B cell (primary cell): ENCODE results near the gene DMXL1. TPM values are rescaled to one million over a fixed set of nuclear protein-coding genes. Genes with fewer than 3 reads are reported as not detected.

ENCODE experiments used
- ATAC-seq: fragments of 200-7000 bp; cut with Tn5 transposase; one replicate; pipeline ENCODE4 v1.10.0; 2021; ENCODE audit warnings: low read depth, mild to moderate bottlenecking, moderate number of reproducible peaks, moderate library complexity
- CTCF ChIA-PET: fragments of 350-600 bp; sonication (Branson Sonifier 250); formaldehyde crosslinking; loops from one replicate; lab custom pipeline; 2021; ENCODE audit warnings: antibody characterized with exemption, inconsistent platforms; lab: Charles Lee
- POLR2A ChIA-PET: fragments of 350-600 bp; sonication (Branson Sonifier 250); formaldehyde crosslinking; loops from one replicate; lab custom pipeline; 2021; ENCODE audit warnings: antibody characterized with exemption; lab: Charles Lee
- DNase-seq: peaks from one replicate; pipeline ENCODE4 v3.0.0; 2013
- H2AFZ ChIP-seq: 2 replicates; pipeline ENCODE4 v1.6.1; 2012; ENCODE audit warnings: mild to moderate bottlenecking, low read depth, low read length; ENCODE audit not compliant: insufficient read depth, poor library complexity, severe bottlenecking
- H3K27ac ChIP-seq, 2 donors: 1 replicate in 1 of 2; 2 replicates in 1 of 2; pipeline ENCODE4 v1.5.1; 2012 to 2013; ENCODE audit warnings: low read length in 2 of 2, mild to moderate bottlenecking in 2 of 2, moderate library complexity in 1 of 2
- H3K27me3 ChIP-seq, 4 experiments: fragments of 200-600 bp in 1 of 4; sonication (generic) in 1 of 4; replicated peaks in 1 of 4; 1 replicate in 2 of 4; 2 replicates in 2 of 4; pipeline versions ENCODE4 v1.6.1 to v1.7.0; 2013 to 2016; ENCODE audit warnings: low read length in 3 of 4, mild to moderate bottlenecking in 2 of 4, mixed read lengths in 1 of 4, moderate library complexity in 1 of 4; ENCODE audit not compliant: insufficient read depth in 4 of 4, control insufficient read depth in 3 of 4; ENCODE audit errors: control extremely low read depth in 1 of 4
- H3K36me3 ChIP-seq, 2 experiments: replicated peaks in 1 of 2; 1 replicate in 1 of 2; 2 replicates in 1 of 2; pipeline versions ENCODE4 v1.6.1 to v1.7.1; 2013; ENCODE audit warnings: low read length in 1 of 2; ENCODE audit not compliant: insufficient read depth in 2 of 2, control insufficient read depth in 1 of 2; ENCODE audit errors: control extremely low read depth in 1 of 2, extremely low read depth in 1 of 2
- H3K4me1 ChIP-seq, 2 donors: fragments of 200-600 bp in 1 of 2; sonication (generic) in 1 of 2; 1 replicate in 1 of 2; 2 replicates in 1 of 2; pipeline versions ENCODE4 v1.5.1 to v1.6.1; 2013 to 2017; ENCODE audit warnings: low read length in 2 of 2; ENCODE audit not compliant: control insufficient read depth in 2 of 2, insufficient read depth in 2 of 2
- H3K4me2 ChIP-seq: replicated peaks from 2 replicates; pipeline ENCODE3; 2012; ENCODE audit warnings: mild to moderate bottlenecking, low read depth, low read length; ENCODE audit not compliant: poor library complexity, severe bottlenecking
- H3K4me3 ChIP-seq, 5 experiments: fragments of 200-600 bp in 1 of 5; sonication (generic) in 1 of 5; 1 replicate in 3 of 5; 2 replicates in 2 of 5; pipeline versions ENCODE4 v1.5.1 to v1.7.0; 2011 to 2016; ENCODE audit warnings: low read length in 4 of 5, mild to moderate bottlenecking in 4 of 5, low read depth in 2 of 5, control low read depth in 1 of 5, moderate library complexity in 1 of 5; ENCODE audit not compliant: insufficient read depth in 1 of 5; ENCODE audit errors: control extremely low read depth in 1 of 5, extremely low read depth in 1 of 5
- H3K79me2 ChIP-seq: fragments of 200-600 bp; sonication (generic); one replicate; pipeline ENCODE4 v1.6.0; 2016; ENCODE audit warnings: low read length; ENCODE audit not compliant: control insufficient read depth, insufficient read depth
- H3K9ac ChIP-seq: fragments of 200-600 bp; sonication (generic); 2 replicates; pipeline ENCODE4 v1.6.1; 2017; ENCODE audit warnings: mild to moderate bottlenecking, low read length, moderate library complexity
- H3K9me3 ChIP-seq, 3 donors: one replicate each; pipeline versions ENCODE4 v1.6.1 to v1.7.1; 2013; ENCODE audit warnings: low read length in 2 of 3; ENCODE audit not compliant: control insufficient read depth in 2 of 3, insufficient read depth in 1 of 3; ENCODE audit errors: control extremely low read depth in 1 of 3
- H4K20me1 ChIP-seq: 2 replicates; pipeline ENCODE4 v1.6.0; 2012; ENCODE audit warnings: mild to moderate bottlenecking, low read length; ENCODE audit not compliant: insufficient read depth, control insufficient read depth, poor library complexity, severe bottlenecking
- H3K27ac Mint-ChIP-seq: one replicate; pipeline ENCODE4 v1.8.0; 2021; ENCODE audit warnings: mixed read lengths
- H3K27me3 Mint-ChIP-seq: one replicate; pipeline ENCODE4 v1.8.0; 2021; ENCODE audit warnings: mixed read lengths
- H3K4me1 Mint-ChIP-seq: one replicate; pipeline ENCODE4 v1.8.0; 2021; ENCODE audit warnings: mixed read lengths
- H3K4me3 Mint-ChIP-seq: one replicate; pipeline ENCODE4 v1.8.0; 2021; ENCODE audit warnings: mixed read lengths
- H3K9me3 Mint-ChIP-seq: one replicate; pipeline ENCODE4 v1.8.0; 2022; ENCODE audit warnings: mixed read lengths; ENCODE audit not compliant: insufficient read depth
- CTCF ChIP-seq: fragments of 200-600 bp; IDR thresholded peaks from one replicate; pipeline ENCODE4 v1.8.0; 2022; ENCODE audit warnings: antibody characterized with exemption, mild to moderate bottlenecking
- EZH2 ChIP-seq: IDR thresholded peaks from 2 replicates; pipeline ENCODE4 v1.6.1; 2012; ENCODE audit warnings: borderline replicate concordance, low read depth, mild to moderate bottlenecking, moderate library complexity, low read length; ENCODE audit not compliant: insufficient read depth, poor library complexity, severe bottlenecking
- WGBS: methylation state at CpG from one replicate; pipeline ENCODE4 v1.1.5; 2013; ENCODE audit warnings: missing lambda C conversion rate; ENCODE audit not compliant: insufficient coverage; 5-methylcytosine and 5-hydroxymethylcytosine counted together
- intact Hi-C: fragments of 100-400 bp; cut with micrococcal nuclease; formaldehyde crosslinking; loops from one replicate; pipeline ENCODE4 v1.10.0; 2022
- polyA plus RNA-seq: library from polyadenylated mRNA; depleted of rRNA; stranded (reverse); fragments of >200 nt; gene quantifications from 2 replicates; pipeline ENCODE4 v1.2.3, GENCODE V29; 2012
- total RNA-seq, 2 donors: library from RNA; stranded (reverse); fragments of 120-200 nt in 1 of 2; gene quantifications; 1 replicate in 1 of 2; 2 replicates in 1 of 2; pipeline versions ENCODE4 v1.2.3 to v1.2.4, GENCODE V29; 2013 to 2022

The DMXL1 gene
- total and polyA plus RNA-seq, 2 donors (not counting 1 experiment from before 2014, with no cell fraction given) = 37.9 to 129 TPM

- Mint-ChIP-seq H3K27ac (no peak overlapping the region), H3K4me3 (no peak overlapping the region), H3K27me3 (no peaks in the 10 kb centered on the region), H3K9me3 (no peaks in the 10 kb centered on the region), H3K4me1 (peaks cover 9% of the 10 kb centered on the region)
- Histone ChIP-seq H3K27ac (no peak overlapping the region), H3K9me3 (no peaks in the 10 kb centered on the region), H3K4me2 (no peak overlapping the region), H3K9ac (no peak overlapping the region), H3K4me1 (peaks cover 6 to 7% of the 10 kb centered on the region in 2 donors), H3K79me2 (no peaks in the 10 kb centered on the region), H2AFZ (no peak overlapping the region), H3K36me3 (no peaks in the 10 kb centered on the region), H3K27me3 (no peaks in the 10 kb centered on the region), H4K20me1 (no peaks in the 10 kb centered on the region), H3K4me3 (no peak overlapping the region)
- ChIA-PET CTCF (interaction anchor here (0.6 kb wide), 1 partner anchor 67 kb away, joined by 3 read pairs; the partner anchor contains the start of gene DTWD2), POLR2A (no interaction called here)
- DNase-seq = no peak
- intact Hi-C loops = no loop called here
- WGBS = 100% methylated on average over 1 of the region's 2 CpGs
- no peak for ATAC-seq
- TF ChIP-seq EZH2 = no peak
- no peak for TF ChIP-seq CTCF
Measured at GRCh38 chr5:119055294-119055693, 15.6 kb upstream of the DMXL1 start.

- no peak overlapping the region for H3K27ac Mint-ChIP-seq
- peaks cover 9 to 14% of the 10 kb centered on the region in 2 donors for H3K4me1 ChIP-seq
- no peak overlapping the region for H3K4me2 ChIP-seq
- ChIA-PET POLR2A (no interaction called here), CTCF (interaction anchor here (1.3 kb wide), 1 partner anchor 353 kb away, joined by 3 read pairs; no protein-coding TSS in a partner anchor)
- intact Hi-C loops = no loop called here
- ATAC-seq = no peak
- no peaks in the 10 kb centered on the region for H3K9me3 Mint-ChIP-seq
- no peak overlapping the region for H3K4me3 ChIP-seq
- no peaks in the 10 kb centered on the region for H3K79me2 ChIP-seq
- H2AFZ ChIP-seq = no peak overlapping the region
- H3K4me3 Mint-ChIP-seq = no peak overlapping the region
- no peaks in the 10 kb centered on the region for H3K9me3 ChIP-seq
- H3K9ac ChIP-seq = no peak overlapping the region
- no peak overlapping the region for H3K27ac ChIP-seq
- H4K20me1 ChIP-seq = no peaks in the 10 kb centered on the region
- no peak for DNase-seq
- TF ChIP-seq EZH2 = no peak
- TF ChIP-seq CTCF = no peak
- H3K36me3 ChIP-seq = no peaks in the 10 kb centered on the region
- H3K27me3 ChIP-seq = no peaks in the 10 kb centered on the region
- no peaks in the 10 kb centered on the region for H3K27me3 Mint-ChIP-seq
- peaks cover 20% of the 10 kb centered on the region for H3K4me1 Mint-ChIP-seq
Measured at GRCh38 chr5:119058979-119059529, 11.8 kb upstream of the DMXL1 start.
